Progenitor cell of endocrine pancreas (in vitro differentiated cells): ENCODE measurements around the gene BMP5. TPM values are rescaled to one million over a fixed set of nuclear protein-coding genes. Genes with fewer than 3 reads are reported as not detected.
"Not testable (repeated sequence)": the region's sequence is repeated elsewhere in the genome, so short reads cannot be mapped to it uniquely, and the experiment has no call there.

Source experiments
- DNase-seq: peaks from one replicate; pipeline ENCODE4 v3.0.0; 2021; ENCODE audit warnings: low spot score; ENCODE audit not compliant: unreplicated experiment
- H3K27ac Mint-ChIP-seq: 2 replicates; pipeline ENCODE4 v1.8.0; 2021; ENCODE audit warnings: mild to moderate bottlenecking, moderate library complexity, mixed read lengths
- H3K27me3 Mint-ChIP-seq: 2 replicates; pipeline ENCODE4 v1.8.0; 2021; ENCODE audit warnings: mixed read lengths
- H3K36me3 Mint-ChIP-seq: 2 replicates; pipeline ENCODE4 v1.8.0; 2022; ENCODE audit warnings: mixed read lengths; ENCODE audit not compliant: insufficient read depth
- H3K4me1 Mint-ChIP-seq: 2 replicates; pipeline ENCODE4 v1.8.0; 2021; ENCODE audit warnings: low read depth, mixed read lengths
- H3K4me3 Mint-ChIP-seq: 2 replicates; pipeline ENCODE4 v1.8.0; 2021; ENCODE audit warnings: low read depth, mild to moderate bottlenecking, moderate library complexity, mixed read lengths
- H3K9me3 Mint-ChIP-seq: 2 replicates; pipeline ENCODE4 v1.8.0; 2021; ENCODE audit warnings: low read depth, mixed read lengths
- total RNA-seq: library from RNA; stranded (reverse); gene quantifications from 2 replicates; pipeline ENCODE4 v1.2.1, GENCODE V29; 2021
- TF ChIP-seq, protein P1 (sequence below): fragments of 200-600 bp; sonication (generic); IDR thresholded peaks from one replicate; pipeline ENCODE4 v1.5.0; 2021; ENCODE audit warnings: antibody characterized with exemption, mild to moderate bottlenecking; ENCODE audit not compliant: unreplicated experiment

BMP5 gene
- total RNA-seq, 1 donor from 2014 or later: 0.91 TPM

DNA sequence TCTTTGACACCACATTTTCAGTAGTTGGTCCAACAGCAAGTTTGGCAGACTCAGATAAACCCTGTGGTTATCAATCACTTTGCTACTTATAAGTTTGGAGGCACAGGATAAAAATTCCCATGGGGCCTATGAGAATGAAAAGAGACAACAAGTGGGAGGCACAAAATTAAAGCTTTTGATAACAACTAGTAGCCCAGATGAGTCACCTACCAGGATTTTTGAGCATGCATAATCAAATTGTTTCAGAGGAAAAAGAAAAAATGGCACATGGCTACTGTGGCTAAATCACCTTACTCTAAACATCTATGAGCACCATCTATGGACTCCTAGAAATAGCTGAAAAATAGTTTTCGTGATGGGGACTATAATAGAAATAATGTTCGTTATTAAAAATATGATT is 40.8 kb upstream of the BMP5 start:
- no peaks in the 10 kb centered on the region for H3K9me3 Mint-ChIP-seq
- TF ChIP-seq, protein P1, sequence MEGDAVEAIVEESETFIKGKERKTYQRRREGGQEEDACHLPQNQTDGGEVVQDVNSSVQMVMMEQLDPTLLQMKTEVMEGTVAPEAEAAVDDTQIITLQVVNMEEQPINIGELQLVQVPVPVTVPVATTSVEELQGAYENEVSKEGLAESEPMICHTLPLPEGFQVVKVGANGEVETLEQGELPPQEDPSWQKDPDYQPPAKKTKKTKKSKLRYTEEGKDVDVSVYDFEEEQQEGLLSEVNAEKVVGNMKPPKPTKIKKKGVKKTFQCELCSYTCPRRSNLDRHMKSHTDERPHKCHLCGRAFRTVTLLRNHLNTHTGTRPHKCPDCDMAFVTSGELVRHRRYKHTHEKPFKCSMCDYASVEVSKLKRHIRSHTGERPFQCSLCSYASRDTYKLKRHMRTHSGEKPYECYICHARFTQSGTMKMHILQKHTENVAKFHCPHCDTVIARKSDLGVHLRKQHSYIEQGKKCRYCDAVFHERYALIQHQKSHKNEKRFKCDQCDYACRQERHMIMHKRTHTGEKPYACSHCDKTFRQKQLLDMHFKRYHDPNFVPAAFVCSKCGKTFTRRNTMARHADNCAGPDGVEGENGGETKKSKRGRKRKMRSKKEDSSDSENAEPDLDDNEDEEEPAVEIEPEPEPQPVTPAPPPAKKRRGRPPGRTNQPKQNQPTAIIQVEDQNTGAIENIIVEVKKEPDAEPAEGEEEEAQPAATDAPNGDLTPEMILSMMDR: no peak

DNA sequence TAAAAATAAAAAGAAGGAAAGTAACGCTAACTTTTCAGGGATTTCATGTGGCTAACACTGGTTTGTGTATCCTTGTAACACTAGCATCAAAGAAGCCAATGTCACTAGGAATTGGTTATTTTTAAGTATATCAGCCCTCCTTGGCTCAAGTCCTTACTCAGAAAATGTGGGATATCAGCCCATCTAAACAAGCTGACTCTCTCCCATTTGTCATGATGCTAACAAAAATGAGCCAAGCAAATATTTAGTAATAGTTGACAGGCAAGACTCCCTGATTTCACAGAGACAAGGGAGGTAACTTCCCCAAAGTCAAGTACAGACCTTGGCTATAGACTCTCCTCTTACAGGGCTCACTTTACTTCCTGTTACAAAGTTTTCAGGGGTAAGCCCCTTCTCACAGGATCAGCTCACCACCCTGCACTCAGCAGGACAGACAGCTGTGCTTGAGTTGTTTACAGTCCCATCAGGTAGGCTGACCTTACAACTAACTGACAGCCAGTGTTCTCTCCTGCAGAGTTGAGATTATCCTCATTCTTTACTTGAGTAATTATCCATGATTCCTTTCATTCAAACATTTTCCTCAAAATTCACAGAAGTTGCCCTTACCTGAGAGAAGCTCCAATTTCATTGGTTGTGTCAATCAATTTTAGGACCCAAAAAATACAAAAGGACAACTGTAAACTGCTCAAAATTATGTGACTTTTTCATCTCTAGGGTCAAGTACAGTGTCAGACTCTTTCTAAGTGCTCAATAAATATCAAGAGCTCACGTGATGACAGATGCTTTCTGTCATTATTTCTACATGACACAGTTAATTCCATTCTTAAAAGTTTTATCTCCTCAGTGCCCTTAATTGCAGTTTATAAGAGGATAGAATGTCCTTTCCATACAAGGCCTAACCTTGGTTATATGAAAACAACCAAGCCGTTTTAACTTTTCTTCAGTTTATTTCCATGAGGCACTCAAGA is 38.1 kb upstream of the BMP5 start:
- Mint-ChIP-seq H3K36me3 (no peaks in the 10 kb centered on the region), H3K27ac (no peak overlapping the region), H3K4me3 (no peak overlapping the region), H3K27me3 (no peaks in the 10 kb centered on the region), H3K4me1 (peaks cover 1% of the 10 kb centered on the region), H3K9me3 (no peaks in the 10 kb centered on the region)
- no peak for DNase-seq
- TF ChIP-seq, protein P1: no peak

More for the DNA sequence above, 40.8 kb upstream of the BMP5 start:
- Mint-ChIP-seq H3K4me1 (peaks cover 1% of the 10 kb centered on the region), H3K27ac (no peak overlapping the region), H3K36me3 (no peaks in the 10 kb centered on the region), H3K4me3 (no peak overlapping the region), H3K27me3 (no peaks in the 10 kb centered on the region)
- no peak for DNase-seq

DNA sequence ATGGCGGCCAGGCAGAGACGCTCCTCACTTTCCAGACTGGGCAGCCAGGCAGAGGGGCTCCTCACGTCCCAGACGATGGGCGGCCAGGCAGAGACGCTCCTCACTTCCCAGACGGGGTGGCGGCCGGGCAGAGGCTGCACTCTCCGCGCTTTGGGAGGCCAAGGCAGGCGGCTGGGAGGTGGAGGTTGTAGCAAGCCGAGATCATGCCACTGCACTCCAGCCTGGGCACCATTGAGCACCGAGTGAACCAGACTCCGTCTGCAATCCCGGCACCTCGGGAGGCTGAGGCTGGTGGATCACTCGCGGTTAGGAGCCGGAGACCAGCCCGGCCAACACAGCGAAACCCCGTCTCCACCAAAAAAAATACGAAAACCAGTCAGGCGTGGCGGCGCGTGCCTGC is 35.1 kb upstream of the BMP5 start:
- H3K4me3 Mint-ChIP-seq: not testable (repeated sequence)

DNA sequence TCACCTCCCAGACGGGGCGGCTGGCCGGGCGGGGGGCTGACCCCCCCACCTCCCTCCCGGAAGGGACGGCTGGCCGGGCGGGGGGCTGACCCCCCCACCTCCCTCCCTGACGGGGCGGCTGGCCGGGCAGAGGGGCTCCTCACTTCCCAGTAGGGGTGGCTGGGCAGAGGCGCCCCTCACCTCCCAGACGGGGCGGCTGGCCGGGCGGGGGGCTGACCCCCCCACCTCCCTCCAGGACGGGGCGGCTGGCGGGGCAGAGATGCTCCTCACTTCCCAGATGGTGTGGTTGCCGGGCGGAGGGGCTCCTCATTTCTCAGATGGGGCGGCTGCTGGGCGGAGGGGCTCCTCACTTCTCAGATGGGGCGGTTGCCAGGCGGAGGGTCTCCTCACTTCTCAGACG is 34.5 kb upstream of the BMP5 start:
- not testable (repeated sequence) for H3K4me1 Mint-ChIP-seq, H3K36me3 Mint-ChIP-seq, H3K4me3 Mint-ChIP-seq, H3K27me3 Mint-ChIP-seq, H3K9me3 Mint-ChIP-seq, DNase-seq, H3K27ac Mint-ChIP-seq

More for the DNA sequence above, 35.1 kb upstream of the BMP5 start:
- DNase-seq, H3K27ac Mint-ChIP-seq, H3K9me3 Mint-ChIP-seq, H3K36me3 Mint-ChIP-seq, H3K4me1 Mint-ChIP-seq, H3K27me3 Mint-ChIP-seq: not testable (repeated sequence)

DNA sequence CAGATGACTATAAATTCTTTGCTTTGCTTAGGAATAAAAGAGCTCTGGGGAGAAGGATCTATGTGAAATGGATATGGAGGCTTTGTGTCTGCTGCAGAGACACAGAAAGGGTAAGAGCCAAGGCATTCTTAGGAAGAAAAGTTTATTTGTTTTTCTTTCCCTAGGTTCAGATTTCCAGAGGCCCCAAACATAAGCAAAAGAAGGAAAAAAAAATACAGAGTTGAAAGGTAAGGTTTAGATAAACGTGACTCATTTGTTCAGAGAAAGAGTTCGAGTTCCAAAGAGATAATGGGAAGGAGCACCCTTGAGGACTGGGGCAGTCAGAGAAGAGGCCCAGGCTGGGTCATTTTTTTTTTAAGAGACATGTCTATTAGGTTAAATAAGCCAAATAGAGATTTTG is 27.4 kb upstream of the BMP5 start:
- H3K4me1 Mint-ChIP-seq: peaks cover 27% of the 10 kb centered on the region
- DNase-seq: no peak
- H3K27me3 Mint-ChIP-seq: no peaks in the 10 kb centered on the region
- H3K9me3 Mint-ChIP-seq: peaks cover under 1% of the 10 kb centered on the region
- H3K4me3 Mint-ChIP-seq: no peak overlapping the region
- TF ChIP-seq, protein P1: no peak
- H3K27ac Mint-ChIP-seq: peak overlapping the region; percentile 18
- H3K36me3 Mint-ChIP-seq: no peaks in the 10 kb centered on the region

DNA sequence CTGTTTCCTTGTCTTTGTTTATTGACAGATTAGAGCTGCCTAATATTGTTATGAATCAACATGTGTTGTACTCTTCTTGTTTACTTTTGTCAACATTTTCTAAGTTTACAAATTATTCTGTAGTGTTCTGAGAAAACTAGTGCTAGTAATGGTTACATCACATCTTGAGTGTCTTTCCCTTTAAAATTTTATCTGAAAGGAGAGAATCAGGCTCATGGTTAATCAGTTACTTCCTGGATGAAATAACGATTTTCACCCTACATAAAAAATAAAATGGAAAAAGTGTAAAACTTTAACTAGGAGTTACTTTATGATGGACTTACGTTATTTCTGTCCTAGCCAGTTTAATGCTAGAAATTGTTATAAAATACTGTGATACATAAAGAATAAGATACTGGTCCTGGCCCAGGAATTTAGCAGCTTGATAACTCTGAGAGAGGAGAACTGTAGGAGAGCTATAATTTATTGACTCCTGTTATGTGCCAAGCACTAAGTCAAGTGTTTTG is 26.4 kb upstream of the BMP5 start:
- H3K4me3 Mint-ChIP-seq: no peak overlapping the region

More for the DNA sequence above, 26.4 kb upstream of the BMP5 start:
- TF ChIP-seq, protein P1: no peak
- peaks cover 7% of the 10 kb centered on the region for H3K9me3 Mint-ChIP-seq
- H3K27me3 Mint-ChIP-seq: no peaks in the 10 kb centered on the region
- H3K27ac Mint-ChIP-seq: no peak overlapping the region
- no peaks in the 10 kb centered on the region for H3K36me3 Mint-ChIP-seq
- H3K4me1 Mint-ChIP-seq: peaks cover 27% of the 10 kb centered on the region
- no peak for DNase-seq
